Colonic mucosa (tissue), 4 donors: Measurements from ENCODE around the gene ADAP1. TPM values are rescaled to one million over a fixed set of nuclear protein-coding genes. Genes with fewer than 3 reads are reported as not detected.
A peak's percentile ranks its signal among the peaks of the same experiment; 100 is the strongest.

Experiments used
- DNase-seq: peaks from one replicate; pipeline ENCODE4 v3.0.0-alpha.2; 2020
- H3K27ac ChIP-seq: fragments of 200-600 bp; one replicate; pipeline ENCODE4 v1.8.0; 2021
- H3K27me3 ChIP-seq: fragments of 200-600 bp; one replicate; pipeline ENCODE4 v1.8.0; 2021
- H3K36me3 ChIP-seq: fragments of 200-600 bp; one replicate; pipeline ENCODE4 v1.8.0; 2021
- H3K4me1 ChIP-seq: fragments of 200-600 bp; one replicate; pipeline ENCODE4 v1.8.0; 2021; ENCODE audit warnings: mild to moderate bottlenecking
- H3K4me3 ChIP-seq: fragments of 200-600 bp; one replicate; pipeline ENCODE4 v1.8.0; 2021
- H3K9ac ChIP-seq, 2 donors: one replicate each; pipeline ENCODE4 v1.7.0; 2013; ENCODE audit warnings: control low read depth in 2 of 2, low read depth in 2 of 2, low read length in 2 of 2
- H3K9me3 ChIP-seq: fragments of 200-600 bp; one replicate; pipeline ENCODE4 v1.8.0; 2021
- intact Hi-C: fragments of 100-400 bp; cut with DNase I; formaldehyde crosslinking; loops from one replicate; pipeline ENCODE4 v1.14.1; 2022
- total RNA-seq, 2 donors: library from RNA; stranded (reverse); fragmentation: NEBNext Ultra II Directional in 1 of 2; extraction: Animal tissue kit (Norgen Biotek cat#: 25700) in 1 of 2; gene quantifications; one replicate each; pipeline ENCODE4 v1.2.1, GENCODE V29; 2021
- TF ChIP-seq, protein P1 (sequence below): fragments of 200-600 bp; IDR thresholded peaks from one replicate; pipeline ENCODE4 v1.8.0; 2022; ENCODE audit warnings: antibody characterized with exemption, mild to moderate bottlenecking
- donor health status: healthy.
- donor health status: DM: no; HTN: no; CAD: no.
- donor health status: DM: no; HTN: no; CAD: no.

Gene ADAP1
- total RNA-seq, 2 donors from 2014 or later = 107 to 201 TPM

DNA sequence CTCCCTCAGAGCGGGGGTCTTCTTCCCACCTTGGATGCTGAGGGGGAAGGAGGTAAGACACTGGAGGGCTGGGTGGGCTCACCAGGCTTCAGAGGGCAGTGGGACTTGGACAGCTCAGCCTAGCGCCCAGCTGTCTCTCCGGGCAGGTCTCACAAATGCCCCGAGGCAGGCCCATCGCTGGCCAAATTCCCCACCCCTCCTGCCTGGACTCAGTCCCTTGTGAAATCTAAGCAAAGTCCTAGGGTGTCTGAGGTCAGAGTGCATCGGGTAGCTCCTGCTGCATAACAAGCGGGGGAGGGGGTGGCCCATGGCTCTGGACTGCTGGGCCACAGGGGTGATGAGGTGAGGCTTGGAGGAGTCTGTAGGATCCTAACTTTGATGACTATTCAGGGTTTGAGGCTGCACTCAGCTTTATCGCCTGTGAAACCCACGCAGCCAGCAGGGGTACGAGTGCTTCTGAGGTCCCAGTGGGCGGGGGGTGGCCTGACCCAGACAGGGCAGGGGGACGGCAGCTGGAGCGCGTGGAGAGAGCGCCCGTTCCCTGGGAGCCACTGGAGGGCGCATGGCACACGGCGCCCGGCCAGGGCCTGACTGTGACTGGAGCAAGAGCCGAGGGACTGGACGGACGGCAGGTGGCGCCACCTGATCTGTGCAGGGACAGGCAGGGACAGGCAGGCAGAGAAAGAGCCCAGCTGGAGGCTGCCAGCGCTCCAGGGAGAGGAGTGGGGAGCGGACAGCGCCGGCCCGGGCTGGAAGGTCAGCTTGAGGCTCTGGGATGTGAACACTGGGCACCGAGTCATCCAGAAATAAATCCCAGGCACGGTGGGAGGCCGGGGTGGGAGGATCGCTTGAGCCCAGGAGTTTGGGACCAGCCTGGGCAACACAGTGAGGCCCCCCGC, 38.5 kb upstream of the ADAP1 start:
- H3K4me3 ChIP-seq = no peak overlapping the region
- no peak overlapping the region for H3K9ac ChIP-seq
- no peaks in the 10 kb centered on the region for H3K9me3 ChIP-seq
- no peaks in the 10 kb centered on the region for H3K36me3 ChIP-seq
- H3K27ac ChIP-seq = no peak overlapping the region
- DNase-seq = peak; percentile 99
- no peaks in the 10 kb centered on the region for H3K27me3 ChIP-seq
- TF ChIP-seq, protein P1, sequence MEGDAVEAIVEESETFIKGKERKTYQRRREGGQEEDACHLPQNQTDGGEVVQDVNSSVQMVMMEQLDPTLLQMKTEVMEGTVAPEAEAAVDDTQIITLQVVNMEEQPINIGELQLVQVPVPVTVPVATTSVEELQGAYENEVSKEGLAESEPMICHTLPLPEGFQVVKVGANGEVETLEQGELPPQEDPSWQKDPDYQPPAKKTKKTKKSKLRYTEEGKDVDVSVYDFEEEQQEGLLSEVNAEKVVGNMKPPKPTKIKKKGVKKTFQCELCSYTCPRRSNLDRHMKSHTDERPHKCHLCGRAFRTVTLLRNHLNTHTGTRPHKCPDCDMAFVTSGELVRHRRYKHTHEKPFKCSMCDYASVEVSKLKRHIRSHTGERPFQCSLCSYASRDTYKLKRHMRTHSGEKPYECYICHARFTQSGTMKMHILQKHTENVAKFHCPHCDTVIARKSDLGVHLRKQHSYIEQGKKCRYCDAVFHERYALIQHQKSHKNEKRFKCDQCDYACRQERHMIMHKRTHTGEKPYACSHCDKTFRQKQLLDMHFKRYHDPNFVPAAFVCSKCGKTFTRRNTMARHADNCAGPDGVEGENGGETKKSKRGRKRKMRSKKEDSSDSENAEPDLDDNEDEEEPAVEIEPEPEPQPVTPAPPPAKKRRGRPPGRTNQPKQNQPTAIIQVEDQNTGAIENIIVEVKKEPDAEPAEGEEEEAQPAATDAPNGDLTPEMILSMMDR = peak; percentile 99
- intact Hi-C loops = loop anchor here (2.0 to 5.0 kb wide), 2 partner anchors 72 to 184 kb away; no protein-coding TSS in a partner anchor
- H3K4me1 ChIP-seq = peaks cover 6% of the 10 kb centered on the region

DNA sequence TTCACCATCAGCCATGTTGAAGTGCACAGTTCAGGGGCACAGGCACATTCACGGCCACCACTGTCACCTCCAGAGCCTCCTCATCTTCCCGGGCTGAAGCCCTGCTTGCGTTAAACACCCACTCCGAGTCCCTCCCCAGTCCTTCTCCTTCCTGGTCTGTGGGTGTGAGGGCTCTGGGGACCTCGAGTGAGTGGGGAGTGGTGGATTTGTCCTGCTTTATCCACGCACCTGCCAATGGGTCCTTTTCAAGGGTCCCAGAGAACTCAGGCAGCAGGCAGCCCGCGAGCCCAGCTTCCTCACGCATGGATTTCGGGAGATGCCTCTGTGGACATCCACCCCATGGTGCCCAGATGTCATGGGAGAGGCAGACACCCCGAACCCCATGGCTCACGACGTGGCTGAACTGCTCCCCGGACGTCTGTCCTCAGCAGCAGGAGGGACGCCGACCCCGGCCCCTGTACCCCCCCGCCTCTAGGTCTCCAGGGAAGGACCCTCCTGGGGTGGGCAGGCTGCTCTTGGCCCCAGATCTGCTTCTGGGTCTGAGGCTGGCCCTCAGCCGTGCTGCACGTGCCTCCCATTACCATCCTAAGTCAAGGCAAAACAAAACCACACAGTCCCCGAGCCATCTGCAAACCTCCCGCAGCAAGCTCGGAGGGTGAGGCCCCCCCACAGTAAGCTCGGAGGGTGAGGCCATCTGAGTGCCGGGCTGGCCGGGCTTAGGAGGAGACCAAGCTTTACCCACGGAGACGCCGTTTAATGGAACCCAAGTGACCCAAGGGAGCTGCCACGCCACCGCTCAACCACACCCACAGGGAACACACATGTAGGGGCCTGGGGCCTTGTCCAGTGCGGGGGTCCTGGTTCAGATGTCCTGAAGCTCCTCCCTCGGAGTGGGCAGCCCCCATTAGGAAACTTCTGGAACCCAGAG, 37.5 kb upstream of the ADAP1 start:
- no peak overlapping the region for H3K4me3 ChIP-seq
- intact Hi-C loops = loop anchor here (2.0 to 5.0 kb wide), 2 partner anchors 73 to 185 kb away; no protein-coding TSS in a partner anchor
- no peaks in the 10 kb centered on the region for H3K27me3 ChIP-seq
- H3K36me3 ChIP-seq = no peaks in the 10 kb centered on the region
- H3K9ac ChIP-seq = no peak overlapping the region
- no peak overlapping the region for H3K27ac ChIP-seq
- no peaks in the 10 kb centered on the region for H3K9me3 ChIP-seq
- peaks cover 6% of the 10 kb centered on the region for H3K4me1 ChIP-seq
- no peak for DNase-seq
- TF ChIP-seq, protein P1 = no peak

DNA sequence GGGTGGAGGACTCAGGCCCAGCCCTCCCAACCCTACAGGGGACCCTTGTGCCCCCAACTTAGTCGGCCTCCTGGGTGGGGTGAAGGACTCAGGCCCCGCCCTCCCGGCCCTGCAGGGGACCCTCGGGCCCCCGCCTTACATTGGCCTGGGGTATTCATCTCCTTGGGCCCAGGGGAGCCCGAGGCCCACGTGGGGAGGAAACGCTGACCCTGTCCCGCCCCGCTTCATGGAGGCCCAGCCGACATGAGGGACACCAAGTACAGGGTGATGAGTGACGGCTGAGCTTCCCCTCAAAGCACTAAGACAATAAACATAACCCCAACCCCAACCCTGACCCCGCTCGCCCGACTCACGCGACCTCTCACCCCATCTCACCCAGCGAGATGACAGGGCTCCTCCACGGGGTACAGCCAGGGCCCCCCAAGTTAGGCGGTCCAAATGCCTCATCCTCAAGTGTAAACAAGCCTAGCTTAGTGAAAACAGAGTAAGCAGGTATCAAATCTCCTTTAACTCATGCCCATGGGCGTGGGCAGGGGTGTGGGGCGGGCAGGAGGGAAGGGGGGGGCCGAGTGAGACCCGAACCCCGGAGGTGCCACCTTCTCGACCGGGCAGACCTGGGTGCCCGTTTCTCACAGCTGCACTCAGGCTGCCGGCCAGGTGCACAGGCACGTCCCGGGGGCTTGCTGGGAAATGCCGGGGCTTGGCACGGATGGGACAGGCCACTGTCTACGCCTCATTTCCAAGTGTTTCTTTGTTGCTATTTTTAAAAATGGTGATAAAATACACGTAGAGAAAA, 36.7 kb upstream of the ADAP1 start:
- TF ChIP-seq, protein P1 = no peak
- no peak overlapping the region for H3K9ac ChIP-seq
- H3K27ac ChIP-seq = no peak overlapping the region
- no peak overlapping the region for H3K4me3 ChIP-seq
- DNase-seq = no peak
- H3K36me3 ChIP-seq = no peaks in the 10 kb centered on the region
- peaks cover 6% of the 10 kb centered on the region for H3K4me1 ChIP-seq
- intact Hi-C loops = loop anchor here (5.0 kb wide), 1 partner anchor 186 kb away; no protein-coding TSS in a partner anchor
- H3K27me3 ChIP-seq = no peaks in the 10 kb centered on the region
- no peaks in the 10 kb centered on the region for H3K9me3 ChIP-seq

GRCh38 chr7:990352-990932, 36.0 kb upstream of the ADAP1 start:
- DNase-seq = no peak
- no peak overlapping the region for H3K27ac ChIP-seq

More at GRCh38 chr7:990352-990932, 36.0 kb upstream of the ADAP1 start:
- H3K9me3 ChIP-seq = no peaks in the 10 kb centered on the region
- peaks cover 6% of the 10 kb centered on the region for H3K4me1 ChIP-seq
- no peak overlapping the region for H3K9ac ChIP-seq
- intact Hi-C loops = loop anchor here (5.0 kb wide), 1 partner anchor 187 kb away; no protein-coding TSS in a partner anchor
- H3K27me3 ChIP-seq = no peaks in the 10 kb centered on the region
- TF ChIP-seq, protein P1 = no peak
- H3K36me3 ChIP-seq = no peaks in the 10 kb centered on the region
- H3K4me3 ChIP-seq = no peak overlapping the region
